GM18861 (cell line): ENCODE results near the gene NPTX1.

Experiments
- ATAC-seq: cut with Tn5 transposase; IDR thresholded peaks from one replicate; pipeline ENCODE4 v1.9.1; 2021; ENCODE audit not compliant: unreplicated experiment

Gene NPTX1

DNA sequence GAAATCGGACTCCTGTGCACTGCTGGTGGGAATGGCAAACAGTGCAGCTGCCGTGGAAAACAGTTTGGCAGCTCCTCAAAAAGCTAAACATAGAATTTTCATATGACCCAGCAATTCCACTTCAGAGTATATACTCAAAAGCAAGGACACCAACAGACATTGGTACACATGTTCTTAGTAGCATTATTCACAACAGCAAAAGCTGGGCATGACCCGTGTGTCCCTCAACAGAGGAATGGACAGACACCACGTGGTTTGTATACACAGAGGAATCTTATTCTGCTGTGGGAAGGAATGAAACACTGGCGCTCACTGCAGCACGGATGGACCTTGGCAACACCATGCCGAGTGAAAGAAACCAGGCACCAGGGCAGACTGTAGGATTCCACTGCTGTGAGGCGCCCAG, 16.0 kb downstream of the NPTX1 start:
- no peak for ATAC-seq

DNA sequence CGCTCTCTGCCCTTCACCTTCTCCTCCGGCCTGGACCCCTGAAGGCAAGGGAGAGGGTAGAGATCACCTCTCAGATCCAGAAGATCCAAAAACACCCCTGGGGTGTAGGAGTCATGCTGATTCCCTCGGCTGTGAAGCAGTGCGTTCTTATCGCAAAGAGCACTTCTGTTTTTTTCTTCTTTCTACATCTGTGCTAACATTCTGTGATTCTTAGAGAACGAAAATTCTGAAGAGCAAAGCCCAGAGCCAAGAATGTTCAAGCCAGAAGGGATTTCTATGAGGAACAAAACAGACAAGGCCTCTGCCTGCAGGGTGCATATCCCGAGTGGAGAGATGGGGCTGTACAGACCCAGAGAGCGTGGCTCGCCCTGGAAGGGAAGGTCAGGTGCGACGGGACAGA, 17.2 kb downstream of the NPTX1 start:
- ATAC-seq, result no peak

DNA sequence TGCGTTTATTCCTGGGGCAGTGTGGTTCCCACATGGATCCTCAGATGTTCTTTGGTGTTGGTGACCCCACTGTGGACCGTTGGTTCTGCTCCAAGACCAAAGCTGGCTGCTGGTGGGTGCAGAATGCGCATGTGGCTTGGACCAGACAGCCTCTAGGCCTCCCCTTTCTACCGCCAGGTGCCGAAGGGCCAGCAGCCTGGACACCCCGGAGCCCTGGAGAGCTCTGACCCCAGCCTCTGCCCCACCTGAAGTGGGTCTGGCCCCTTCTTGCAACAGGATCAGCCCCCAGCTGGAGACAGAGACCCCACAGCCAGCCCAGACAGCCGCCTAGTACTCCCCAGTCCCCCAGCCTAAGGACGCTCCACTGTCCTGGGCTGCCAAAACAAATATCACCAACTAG, 18.4 kb downstream of the NPTX1 start:
- ATAC-seq, result no peak

- no peak for ATAC-seq
Observed at GRCh38 chr17:80457236-80457856, 19.1 kb downstream of the NPTX1 start.

- ATAC-seq, result no peak
Observed at GRCh38 chr17:80456465-80457235, 19.8 kb downstream of the NPTX1 start.

GRCh38 chr17:80455784-80456183, 20.6 kb downstream of the NPTX1 start:
- no peak for ATAC-seq

GRCh38 chr17:80455336-80455710, 21.1 kb downstream of the NPTX1 start:
- no peak for ATAC-seq

GRCh38 chr17:80454557-80455335, 21.7 kb downstream of the NPTX1 start:
- peak; percentile 84 for ATAC-seq

DNA sequence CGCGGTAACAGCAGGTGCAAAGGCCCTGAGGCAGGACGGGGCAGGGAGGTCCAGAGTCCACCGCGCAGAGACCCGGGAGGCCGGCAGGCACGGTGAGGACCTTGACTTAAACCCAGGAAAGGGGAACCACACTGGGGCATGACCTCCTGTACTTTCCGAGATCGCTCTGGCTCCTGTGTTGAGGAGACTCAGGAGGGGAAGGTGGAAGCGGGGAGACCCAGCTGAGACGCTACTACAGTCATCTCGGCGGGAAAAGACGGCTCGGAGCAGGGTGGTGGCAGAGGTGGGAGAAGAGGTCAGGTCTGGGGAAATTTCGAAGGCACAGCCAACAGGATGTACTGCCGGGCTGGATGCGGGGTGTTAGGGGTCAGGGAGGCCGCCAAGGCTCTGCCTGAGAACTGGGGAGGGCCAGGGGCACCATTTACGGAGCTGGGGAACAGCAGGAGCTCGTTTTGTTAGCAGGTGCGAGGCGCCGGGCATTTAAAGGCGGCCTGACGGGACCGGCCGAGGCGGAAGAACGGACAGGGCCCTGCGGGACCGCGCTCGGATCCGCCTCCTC, 22.3 kb downstream of the NPTX1 start:
- ATAC-seq, result no peak

DNA sequence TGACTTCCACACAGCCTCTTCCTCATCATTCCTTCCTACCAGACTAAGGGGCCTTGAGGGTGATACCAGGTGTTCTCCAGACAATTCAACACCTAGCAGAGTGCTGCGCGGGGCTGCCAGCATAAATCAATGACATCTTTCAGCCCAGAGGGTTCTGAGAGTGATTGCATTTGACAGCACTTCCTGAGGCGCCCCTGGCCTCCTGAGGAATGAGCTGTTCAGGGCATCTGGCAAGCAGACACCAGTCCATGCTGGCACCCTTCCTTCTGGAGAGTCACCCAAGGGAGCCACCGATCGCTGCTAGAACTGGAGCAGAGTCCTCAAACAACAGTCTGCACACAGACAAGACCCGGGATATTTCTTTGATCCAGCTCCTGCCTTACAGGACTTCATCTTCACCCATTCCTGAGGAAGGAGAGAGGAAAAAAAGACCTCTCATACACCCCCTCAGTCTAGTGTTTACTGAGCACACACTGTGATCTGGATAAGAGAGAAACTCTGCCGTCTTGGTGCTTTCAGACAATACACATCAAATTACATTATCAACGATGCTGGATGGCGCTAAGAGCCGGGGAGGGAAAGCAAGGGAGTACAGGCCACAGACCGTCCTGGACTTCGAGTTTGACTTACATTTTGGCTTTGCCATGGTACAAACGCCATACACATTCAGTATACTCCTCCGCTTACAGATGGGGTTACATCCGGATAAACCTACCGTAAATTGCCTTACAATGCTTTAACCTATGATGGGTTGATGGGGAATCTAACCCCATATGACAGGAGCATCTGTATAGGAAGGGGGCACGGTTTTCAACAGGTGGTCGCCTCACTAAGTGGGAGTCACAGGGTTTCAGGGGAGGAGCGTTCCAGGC, 23.0 kb downstream of the NPTX1 start:
- ATAC-seq, result no peak

DNA sequence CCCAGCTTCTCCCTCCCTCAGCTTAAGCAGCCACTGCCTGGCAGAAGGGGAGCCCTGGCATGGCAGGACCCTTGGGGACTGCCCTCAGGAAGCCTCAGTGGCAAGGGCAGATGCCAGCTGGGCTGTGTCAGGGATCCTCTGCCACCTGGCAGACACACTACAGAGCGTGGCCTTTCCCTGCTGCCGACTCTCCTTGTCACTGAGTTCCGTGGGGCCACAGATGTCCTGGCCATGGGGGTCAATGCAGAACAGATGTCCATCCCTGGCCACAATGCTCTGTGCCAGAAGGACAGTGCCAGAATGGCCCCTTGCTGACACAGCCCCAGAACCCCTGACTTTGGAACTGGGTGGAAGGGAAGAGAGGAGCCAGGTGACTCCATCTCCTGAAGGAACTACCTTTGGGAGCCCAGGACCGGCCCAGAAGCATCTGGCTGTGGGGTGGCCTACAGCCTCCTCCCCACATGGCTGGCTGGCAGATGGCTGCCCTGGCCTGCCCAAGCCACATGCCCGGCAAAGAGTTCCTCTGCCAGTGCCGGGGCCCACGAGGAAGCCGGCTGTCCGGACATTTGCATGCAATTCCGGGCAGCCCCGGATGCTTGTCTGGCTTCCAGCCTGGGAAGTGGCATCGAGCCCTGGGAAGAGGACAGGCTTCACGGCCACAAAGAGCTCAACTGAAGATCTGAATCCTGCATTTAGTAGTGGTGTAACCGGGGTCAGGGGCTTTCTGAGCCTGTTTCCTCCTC, 24.1 kb downstream of the NPTX1 start:
- ATAC-seq, result no peak

GRCh38 chr17:80451104-80451775, 25.2 kb downstream of the NPTX1 start:
- ATAC-seq, result no peak

DNA sequence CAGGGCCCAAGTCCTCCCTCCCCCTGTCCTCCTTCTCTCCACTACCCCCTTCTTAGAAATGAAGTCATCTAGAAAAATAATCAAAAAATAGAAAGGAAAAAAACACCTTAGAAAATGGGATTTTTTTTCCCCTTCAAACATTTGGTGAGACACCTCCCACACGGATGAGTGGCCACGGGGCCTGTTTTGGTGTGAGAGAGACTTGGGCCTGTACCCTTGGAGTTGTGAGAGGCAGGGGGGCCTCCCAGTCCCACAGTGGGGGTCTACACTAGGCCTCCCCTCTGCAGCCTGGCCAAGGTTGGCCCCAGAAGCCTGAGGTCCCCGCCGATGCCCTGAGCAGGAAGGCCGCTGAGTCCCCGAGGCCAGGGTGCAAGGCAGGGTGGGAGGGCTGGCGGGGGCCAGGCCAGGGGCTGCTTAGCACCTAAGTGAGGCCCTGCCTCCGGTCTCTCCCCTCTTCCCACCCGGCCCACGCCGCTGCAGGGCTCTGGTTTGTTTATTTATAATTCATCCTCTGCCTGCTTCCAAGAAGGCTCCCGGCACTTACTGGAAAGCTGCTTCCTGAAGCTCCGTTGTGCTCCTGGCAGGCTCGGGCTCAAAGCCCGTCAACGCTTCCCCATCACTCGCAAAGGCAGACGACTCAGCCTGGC, 26.4 kb downstream of the NPTX1 start:
- ATAC-seq, result no peak

- no peak for ATAC-seq
Observed at GRCh38 chr17:80449194-80449929, 27.0 kb downstream of the NPTX1 start.

DNA sequence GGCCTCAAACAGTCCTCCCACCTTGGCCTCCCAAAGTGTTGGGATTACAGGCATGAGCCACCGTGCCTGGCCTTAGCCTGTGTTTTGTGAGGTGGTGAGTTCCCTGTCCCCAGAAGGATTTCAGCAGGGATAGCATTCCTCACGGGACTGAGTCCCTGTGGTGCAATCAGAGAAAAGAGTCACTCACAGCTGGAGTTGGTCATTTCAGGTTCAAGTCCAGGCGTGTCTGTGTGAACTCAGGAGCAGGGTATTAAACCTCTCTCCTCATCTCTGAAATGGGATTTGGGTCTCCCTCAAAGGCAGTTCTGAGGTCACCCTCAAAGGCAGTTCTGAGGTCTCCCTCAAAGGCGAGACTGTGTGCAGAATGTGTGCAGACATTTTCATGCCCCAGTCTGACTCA, 28.6 kb downstream of the NPTX1 start:
- ATAC-seq, result no peak

- no peak for ATAC-seq
Observed at GRCh38 chr17:80446645-80447405, 29.6 kb downstream of the NPTX1 start.

DNA sequence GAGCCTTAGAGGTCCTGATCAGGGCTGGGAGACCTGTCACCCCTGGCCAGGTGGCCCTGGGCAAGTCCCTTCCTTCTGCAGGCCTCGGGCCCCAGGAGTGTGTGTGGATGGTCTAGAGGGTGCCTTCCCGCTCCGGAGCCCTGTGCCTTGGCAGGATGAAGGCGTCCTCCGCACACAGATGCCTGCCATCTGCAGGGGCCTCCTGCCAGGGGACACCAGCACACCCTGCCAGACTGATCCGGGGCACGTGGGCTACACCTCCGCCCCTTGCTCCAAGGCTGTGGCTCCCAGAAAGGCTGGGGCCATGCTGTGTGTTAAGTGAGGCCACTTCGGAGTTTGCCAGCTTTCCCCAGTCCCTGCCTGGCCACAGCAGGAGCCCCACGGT, 30.7 kb downstream of the NPTX1 start:
- ATAC-seq, result no peak
